ENCODE results near the gene TPSD1.
"Not testable (repeated sequence)": the region's sequence is repeated elsewhere in the genome, so short reads cannot be mapped to it uniquely, and the experiment has no call there.

Gene TPSD1

DNA sequence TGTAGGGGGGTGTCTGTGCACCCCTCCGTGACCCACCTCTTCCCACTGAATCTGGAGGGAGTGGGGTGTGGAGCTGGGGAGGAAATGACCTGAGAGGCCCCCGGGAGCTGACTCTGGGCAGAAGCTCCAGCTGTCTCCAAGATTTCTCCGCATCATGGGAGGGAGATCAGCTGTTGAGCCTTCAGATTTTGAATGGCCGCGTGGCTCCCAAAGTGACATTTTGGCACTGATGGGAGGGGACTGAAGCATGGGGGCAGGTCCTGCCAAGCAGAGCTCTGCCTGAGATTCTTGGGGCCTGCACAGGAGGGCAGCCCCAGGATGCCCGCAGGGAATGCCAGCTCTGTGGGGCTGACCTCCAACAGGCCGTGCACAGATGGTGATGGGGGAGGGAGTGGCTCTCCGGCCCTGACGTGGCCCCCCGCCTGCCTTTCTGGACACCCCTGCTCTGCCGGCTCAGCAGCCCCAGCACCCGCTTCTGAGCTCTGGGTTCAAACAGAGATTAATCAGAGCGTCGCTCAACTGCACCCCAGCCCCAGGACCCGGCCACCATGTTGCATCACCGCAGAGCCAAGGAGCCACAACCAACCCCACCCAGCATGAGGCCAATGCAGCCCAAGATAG, 28.2 kb downstream of the TPSD1 start:
- no peak for DNase-seq

DNA sequence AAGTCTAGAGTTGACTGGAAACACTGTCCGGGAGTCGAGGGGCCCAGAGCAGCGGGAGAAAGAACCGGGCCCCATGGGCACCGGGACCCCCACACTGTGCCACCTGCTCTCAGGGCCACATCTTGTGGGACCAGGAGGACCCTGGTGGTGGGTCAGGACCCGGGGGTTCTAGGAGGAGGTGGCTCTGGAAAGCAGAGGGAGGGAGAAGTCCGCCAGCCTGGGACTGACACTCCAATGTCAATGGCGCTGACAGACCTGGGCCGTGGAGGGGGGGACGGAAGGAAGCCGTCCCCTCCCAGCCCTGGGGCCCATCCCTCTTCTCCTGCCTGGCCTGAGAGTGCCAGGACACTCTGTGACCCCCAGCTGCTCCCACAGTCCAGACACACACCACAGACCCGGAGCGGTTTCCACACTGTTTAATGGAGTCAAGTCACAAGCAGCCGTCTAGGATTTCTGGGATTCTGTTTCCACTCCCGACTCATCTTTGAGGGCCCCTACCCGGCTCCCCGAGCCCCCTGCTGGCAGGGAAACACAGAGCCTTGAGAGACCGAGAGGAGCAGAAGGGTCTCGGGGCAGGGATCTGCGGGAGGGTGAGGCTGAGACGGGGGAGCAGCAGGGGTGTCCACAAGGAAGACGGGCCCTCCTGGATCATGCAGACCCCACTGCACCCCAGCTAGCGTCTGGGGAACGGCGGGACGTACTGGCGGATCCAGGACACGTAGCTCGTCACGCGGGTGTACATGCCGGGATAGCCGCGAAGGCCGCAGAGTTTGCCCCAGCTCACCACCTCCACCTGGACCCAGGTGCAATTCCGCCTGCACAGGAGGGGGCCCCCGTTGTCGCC, 30.0 kb downstream of the TPSD1 start:
- DNase-seq: no peak

DNA sequence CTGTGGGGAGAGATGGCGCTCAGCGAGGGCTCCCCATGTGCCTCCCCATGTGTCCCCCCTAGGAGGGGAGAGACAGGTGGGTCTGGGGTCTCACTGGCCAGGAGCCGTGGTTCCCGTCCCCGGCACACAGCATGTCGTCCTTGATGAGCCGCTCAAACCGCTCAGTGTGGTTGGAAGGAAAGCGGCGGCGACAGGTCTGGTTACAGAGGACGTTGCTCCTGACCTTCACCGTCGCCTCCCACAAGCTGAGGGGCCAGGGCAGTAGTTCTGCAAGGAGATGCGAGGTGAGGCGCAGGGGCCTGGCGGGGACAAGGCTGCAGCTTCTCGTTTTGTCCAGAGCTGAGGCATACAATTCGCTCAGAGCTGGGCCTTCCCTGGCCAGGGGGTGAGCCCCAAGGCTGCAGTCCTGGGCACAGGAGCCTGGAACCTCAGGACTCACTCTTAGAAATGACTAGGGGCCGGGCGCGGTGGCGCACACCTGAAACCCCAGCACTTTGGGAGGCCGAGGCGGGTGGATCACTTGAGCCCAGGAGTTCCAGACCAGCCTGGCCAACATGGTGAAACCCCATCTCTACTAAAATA, 30.7 kb downstream of the TPSD1 start:
- no peak for DNase-seq

DNA sequence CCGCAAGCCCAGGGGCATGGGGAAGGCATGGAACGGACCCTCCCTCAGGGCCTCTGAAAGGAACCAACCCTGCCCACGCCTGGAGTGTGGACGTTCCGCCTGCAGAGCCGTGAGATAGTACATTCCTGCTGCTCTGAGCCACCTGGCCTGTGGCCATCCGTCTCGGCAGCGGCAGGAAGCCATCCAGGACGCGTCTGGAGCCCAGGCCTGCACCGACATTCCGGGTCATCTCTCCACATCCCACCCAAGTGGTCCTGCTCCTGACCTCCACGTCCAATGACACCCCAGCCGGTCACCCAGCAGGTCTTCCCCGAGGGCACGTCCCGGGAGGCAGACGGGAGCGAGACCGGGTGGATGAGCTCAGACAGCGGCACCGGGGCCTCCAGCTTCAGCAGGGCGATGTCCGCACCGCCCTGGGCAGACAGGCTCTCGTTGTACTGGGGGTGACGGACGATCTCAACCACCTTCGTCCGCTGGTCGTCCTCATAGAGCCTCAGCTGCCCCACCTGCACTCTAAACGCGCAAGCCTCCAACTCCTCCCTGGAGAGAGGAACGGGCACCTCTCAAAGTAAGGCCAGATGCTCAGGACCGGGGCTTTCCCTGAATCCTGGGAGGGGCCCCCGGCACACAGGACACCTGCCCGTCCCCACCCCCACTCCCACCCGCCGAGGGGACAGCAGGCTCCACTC, 32.3 kb downstream of the TPSD1 start:
- DNase-seq: no peak

DNA sequence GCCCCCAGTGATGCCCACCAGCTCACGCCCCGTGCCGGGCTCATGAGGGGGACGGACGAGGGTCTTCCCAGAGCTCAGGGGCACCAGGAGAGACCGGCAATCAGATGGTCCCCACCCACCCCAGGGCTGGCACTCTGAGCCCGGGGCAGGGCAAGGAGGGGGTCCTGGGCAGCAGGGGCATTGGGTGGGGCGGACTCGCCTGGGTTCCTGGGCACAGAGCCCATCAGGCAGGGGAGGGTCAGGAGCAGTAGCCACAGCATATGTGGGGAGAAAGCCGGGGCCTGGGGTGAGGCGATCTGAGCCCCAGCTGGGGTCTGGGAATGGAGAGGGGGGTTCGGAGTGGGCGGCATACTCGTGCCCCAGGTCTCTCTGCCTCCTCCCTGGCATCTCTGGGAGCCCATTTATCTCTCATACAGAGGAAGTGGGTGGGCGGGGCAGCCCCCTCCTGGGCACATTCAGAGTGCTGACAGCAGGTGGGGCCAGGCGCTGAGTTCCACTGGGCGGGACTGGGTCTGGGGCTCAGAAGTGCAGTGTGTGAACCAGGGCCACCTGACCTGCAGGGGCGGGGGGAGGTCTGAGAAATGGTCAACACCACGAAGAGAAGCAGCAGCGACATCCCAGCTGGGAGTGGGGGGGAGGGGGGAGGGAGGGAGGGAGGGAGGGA, 33.1 kb downstream of the TPSD1 start:
- DNase-seq: no peak

DNA sequence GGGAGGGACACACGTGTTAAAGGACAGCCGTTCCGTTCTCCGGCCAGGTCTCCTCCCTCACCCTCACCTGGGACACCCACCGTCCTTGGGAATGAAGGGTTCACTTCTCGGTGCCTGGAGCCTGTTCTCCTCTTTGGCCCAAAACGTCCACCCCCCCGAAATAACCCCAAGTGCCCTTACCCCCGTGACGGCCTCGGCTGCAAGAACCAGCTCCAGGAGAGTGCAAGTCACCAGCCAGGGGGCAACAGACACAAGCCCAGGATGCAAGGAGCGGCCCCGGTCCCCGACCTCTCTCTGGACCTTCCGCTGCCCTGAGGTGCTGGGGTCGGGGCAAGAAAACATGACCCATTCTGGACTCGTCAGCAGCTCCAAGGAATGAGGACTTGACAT, 33.6 kb downstream of the TPSD1 start:
- no peak for DNase-seq

DNA sequence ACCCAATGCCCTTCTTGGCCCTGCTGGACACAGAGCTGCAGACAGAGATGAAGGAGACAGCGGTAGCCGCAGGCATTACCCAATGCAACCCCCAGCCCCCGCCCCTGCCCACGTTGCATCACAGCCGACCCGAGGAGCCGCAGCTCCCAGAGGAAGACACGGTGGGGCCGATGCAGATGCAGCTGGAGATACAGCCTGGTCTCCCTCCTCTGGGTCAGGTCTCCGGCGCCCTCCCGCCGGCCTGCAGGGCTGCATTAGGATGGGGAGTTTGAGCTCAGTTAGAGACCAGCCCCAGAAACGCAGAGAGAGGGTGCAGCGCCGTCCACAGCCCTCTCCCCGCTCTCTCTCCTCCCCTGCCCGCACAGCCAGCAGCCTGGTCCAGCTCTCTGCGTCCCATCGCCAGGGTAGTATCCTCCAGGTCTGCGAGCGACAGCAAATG, 34.2 kb downstream of the TPSD1 start:
- DNase-seq: no peak

DNA sequence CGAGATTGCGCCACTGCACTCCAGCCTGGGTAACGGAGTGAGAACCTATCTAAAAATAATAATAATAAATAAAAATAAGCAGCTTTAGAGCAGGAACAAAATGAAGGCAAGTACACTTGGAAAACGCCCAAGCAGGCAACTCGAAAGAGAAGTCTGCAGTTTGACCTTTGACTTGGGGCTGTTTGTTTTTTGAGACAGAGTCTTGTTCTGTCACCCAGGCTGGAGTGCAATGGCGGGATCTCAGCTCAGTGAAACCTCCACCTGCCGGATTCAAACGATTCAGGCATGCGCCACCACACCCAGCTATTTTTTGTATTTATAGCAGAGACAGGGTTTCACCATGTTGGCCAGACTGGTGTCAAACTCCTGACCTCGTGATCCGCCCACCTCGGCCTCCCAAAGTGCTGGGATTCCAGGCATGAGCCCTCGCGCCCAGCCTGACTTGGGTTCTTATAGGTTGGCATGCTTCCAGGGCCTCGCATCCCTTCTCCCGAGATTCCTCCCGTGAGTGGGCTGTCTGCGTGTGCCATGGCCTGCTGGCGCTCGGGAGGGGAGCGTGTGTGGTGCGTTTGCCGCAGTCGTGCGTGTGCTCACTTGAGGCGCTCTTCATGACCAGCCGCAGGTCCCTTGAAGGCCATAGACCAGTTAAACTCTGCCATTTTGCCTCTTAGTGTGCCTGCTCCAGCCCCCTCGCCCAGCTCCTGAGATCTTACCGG, 35.1 kb downstream of the TPSD1 start:
- no peak for DNase-seq

DNA sequence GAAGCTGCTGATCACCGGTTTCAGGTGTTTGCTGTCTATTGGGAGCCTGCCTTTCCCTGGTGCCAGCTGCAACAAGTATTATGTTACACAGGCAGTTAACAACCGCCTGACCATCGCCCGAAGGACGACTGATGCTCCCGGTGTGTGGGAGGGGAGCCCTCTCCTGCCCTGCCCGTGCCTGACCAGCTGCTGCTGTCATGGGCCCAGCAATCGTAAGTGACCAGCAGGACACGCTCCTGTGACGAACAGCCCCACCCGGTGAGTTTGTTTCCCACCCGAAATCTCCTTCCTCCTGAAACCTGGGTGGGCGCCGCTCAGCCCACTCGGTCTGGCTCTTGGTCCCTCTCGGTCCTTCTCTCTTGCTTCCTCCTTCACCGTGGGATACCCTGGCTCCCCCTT, 35.7 kb downstream of the TPSD1 start:
- no peak for DNase-seq

DNA sequence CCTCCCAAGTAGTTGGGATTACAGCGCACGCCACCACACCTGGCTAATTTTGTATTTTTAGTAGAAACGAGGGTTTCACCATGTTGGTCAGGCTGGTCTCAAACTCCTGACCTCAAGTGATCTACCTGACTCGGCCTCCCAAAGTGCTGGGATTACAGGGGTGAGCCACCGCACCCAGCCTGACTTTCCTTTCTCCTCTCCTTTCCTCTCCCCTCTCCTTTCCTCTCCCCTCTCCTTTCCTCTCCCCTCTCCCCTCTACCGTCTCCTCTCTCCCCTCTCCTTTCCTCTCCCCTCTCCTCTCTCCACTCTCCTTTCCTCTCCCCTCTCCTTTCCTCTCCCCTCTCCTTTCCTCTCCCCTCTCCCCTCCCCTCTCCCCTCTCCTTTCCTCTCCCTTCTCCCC, 36.3 kb downstream of the TPSD1 start:
- not testable (repeated sequence) for DNase-seq

DNA sequence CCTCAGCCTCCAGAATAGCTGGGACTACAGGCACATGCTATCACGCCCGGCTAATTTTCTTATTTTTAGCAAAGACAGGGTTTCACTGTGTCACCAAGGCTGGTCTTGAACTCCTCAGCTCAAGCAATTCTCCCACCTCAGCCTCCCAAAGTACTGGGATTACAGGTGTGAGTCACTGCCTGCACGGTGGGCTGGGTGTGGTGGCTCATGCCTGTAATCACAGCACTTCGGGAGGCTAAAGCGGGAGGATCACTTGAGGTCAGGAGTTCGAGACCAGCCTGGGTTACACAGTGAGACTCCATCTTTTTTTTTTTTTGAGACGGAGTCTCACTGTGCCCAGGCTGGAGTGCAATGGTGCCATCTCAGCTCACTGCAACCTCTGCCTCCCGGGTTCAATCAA, 36.9 kb downstream of the TPSD1 start:
- not testable (repeated sequence) for DNase-seq

DNA sequence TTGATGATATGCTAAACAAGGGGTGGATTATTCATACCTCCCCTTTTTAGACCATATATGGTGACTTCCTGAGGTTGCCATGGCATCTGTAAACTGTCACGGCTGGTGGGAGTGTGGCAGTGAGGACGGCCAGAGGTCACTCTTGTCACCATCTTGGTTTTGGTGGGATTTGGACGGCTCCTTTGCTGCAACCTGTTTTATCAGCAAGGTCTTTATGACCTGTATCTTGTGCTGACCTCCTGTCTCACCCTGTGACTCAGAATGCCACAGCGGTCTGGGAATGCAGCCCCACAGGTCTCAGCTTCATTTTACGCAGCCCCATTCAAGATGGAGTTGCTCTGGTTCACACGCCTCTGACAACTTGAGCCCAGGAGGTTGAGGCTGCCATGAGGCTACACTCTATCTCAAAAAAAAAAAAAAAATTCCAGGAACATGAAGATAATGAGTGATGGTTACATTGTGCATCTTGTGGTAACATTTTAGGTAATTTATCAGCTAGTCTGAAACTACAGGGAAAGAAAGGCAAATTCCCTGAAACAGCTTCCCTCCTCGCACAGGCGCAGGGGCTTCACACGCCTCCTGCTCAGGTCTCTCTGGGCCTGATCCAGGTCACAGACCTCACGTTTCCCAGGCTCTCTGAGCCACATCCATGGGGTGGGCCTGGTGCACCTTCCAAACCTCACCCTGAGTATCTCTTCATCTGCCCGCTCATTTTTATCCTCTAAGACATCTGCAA, 38.2 kb downstream of the TPSD1 start:
- DNase-seq: no peak

DNA sequence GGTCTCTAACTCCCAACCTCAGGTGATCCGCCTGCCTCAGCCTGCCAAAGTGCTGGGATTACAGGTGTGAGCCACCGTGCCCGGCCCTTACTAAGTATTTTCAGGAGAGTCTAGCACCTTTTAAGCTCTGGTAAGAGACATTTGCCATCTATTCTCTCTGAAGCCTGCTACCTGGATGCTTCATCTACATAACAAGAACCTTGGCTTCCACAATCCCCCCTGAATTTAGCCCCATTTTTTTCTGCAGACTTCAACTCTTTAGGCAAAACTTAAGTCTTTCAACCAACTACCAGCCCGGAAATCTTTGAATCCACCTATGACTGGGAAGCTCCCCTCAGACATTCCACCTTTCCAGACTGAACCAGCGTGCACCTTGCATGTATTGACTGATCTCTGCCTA, 39.6 kb downstream of the TPSD1 start:
- DNase-seq: no peak

DNA sequence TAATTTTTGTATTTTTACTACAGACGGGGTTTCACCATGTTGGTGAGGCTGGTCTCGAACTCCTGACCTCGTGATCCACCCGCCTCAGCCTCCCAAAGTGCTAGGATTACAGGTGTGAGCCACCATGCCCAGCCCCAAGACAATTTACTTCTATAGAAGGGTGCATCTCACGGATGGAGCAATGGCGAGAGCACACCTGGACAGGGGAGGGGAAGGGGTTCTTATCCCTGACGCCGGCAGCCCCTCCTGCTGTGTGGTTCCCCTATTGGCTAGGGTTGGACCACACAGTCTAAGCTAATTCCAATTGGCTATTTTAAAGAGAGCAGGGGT, 40.8 kb downstream of the TPSD1 start:
- not testable (repeated sequence) for DNase-seq

DNA sequence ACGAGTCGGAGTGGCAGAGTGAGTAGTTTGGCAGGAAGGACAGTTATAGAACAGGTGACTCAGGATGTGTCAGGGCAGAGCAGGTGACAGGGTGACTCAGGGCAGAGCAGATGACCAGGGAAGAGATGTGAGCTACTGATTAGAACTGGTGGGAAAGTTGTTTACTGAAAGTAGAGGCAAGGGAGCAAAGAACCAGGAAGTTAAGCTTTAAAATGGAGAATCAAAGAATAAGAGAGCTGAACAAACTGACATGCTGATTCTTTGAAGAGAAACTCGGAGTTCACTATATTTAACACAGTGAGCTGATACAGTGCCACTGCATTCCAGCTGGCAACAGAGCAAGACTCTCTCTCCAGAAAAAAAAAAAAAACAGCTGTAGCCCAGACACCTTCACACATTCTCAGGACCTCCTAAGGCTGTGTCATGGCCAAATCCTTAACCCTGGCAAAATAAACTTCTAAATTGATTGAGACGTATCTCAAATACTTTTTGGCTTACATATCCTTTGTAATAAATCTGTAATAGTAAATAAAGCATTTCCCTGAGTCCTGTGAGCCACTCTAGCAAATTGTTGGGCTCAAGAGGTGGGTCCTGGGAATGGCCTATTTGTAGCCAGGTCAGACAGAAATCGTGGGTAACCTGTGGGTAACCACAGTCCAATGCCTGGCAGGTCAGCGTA, 41.3 kb downstream of the TPSD1 start:
- DNase-seq: peak; percentile 13

DNA sequence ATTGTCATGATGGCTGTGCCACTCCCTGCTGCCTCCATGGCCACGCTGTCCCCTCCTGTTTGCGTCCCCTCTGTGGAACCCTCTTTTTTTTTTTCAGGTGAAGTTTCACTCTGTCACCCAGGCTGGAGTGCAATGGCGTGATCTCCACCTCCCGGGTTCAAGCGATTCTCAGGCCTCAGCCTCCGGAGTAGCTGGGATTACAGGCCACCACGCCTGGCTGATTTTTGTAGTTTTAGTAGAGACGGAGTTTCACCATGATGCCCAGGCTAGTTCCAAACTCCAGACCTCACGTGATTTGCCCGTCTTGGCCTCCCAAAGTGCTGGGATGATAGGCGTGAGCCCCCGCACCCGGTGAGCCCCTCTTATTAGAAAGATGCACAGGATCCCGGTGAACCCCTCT, 42.5 kb downstream of the TPSD1 start:
- no peak for DNase-seq

DNA sequence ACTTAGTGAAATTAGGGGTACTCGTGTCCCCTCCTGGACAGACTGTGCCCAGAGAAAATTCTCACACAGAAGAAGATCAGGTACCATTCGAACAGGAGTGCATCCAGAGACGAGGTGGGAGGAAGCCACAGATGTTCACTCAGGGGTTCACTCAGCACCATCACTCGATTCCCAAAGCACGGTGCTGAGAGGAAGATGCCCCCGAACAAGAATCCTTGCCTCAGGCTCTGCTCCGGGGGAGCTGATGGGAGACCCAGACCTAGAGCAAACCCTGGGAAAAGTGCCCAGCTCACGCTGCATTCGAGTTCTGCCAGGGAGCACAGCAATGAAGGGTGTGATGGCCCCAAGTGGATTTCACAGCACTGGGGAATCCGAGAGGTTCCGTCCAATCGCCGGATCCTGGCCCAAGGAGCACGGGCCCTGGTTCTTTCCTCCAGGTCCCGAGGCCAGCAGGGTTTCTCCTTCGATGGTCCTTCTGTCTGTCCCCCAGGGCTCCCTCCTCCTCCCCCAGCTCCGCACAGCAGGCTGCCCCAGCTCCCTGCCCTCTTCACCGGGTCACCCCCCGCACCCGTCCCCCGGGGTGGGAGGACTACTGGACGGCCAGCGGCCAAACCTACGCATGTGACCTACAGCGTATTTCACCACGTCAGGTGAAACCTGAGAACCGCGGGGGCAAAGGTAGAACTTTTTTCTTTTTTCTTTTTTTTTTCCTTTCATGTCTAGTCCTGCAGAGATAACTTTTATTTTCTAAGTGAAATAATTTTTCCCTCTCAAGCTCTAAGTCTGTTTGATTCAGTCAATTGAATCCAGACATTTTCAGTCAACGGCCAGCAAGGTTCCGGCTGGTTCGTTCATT, 43.4 kb downstream of the TPSD1 start:
- DNase-seq: no peak

DNA sequence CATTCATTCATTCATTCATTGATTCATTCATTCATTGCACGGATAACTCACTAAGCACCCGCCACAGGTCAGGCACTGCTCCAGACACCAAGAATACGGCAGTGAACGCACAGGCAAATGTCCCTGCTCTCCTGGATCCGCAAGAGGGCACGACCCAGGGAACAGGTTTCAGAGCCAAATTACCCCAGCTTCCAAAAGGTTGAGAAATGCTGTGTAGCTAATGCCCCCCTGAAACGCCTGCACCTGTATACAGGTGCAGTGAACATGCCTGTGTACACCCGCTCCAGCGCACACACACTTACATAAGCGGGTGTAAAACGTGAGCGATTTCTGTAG, 44.0 kb downstream of the TPSD1 start:
- DNase-seq: no peak

DNA sequence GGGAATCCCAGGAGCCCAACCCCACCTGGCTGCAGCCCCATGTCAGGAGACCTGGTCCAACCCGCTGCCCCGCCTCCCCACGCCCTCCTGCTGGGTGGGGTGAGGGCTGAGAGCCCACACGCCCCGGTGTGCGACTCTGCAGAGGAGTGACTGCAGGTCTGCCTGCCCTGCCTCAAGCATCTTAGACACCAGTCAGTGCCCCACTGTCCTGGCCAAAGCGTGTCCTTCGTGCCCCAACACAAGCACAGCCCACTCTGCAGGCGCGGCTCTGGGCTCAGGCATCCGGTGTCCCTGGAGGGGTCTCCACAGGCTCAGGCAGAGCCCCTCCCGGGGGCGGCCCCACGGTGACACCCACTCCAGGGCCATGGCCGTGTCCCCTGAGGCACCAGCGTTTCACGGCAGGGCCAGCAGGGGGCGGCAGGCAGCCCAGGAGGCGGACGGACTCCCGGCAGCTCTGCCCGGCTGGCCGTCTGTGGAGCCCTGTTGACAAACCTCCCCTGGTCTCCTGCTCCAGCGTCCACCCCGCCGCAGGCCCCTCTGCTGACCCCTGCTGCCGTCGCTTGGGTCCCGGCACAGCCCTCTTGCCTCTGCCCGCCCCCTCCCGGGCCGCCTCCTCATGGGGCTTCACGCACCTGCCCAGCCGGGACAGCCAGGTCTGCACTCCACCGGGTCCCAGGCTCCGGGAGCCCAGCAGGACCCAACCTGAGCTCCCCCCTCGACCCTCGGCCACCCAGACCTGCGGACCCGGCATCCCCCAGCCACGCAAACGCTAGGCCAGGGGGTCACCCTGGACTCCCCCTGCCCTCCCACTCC, 45.0 kb downstream of the TPSD1 start:
- DNase-seq: peak; percentile 25
